ENCODE measurements around the gene OR11A1. TPM values are rescaled to one million over a fixed set of nuclear protein-coding genes. Genes with fewer than 3 reads are reported as not detected.

Gene OR11A1
- polyA plus RNA-seq, 4 donors, result not detected

DNA sequence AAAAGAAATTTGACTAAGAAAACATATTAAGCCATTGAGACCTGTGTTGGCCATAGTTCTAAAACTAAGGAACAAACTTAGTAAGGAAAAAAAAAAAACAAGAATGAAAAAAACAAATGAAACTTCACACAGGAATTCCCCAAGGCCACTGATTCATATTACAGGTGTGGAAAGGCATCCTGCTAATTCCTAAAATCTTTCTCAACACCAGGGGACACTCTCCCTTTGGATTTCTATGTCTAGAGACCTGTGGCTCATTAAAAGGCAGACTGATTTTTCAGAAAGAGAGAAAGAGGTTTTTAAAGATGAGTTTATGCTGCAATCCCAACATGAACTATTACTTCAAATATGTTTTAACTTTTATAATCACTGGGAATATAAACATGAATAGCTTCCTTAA lies 42.3 kb downstream of the OR11A1 start, which contains the start of gene OR12D1:
Gene OR12D1, plus strand, starts transcription at position 341 of the 400 bp plus-strand sequence.
- Histone ChIP-seq H3K36me3 (ENCODE audit: control insufficient read depth in 3 of 3, insufficient read depth in 2 of 3, low read depth in 1 of 3, low read length in 3 of 3) (no peaks in the 10 kb centered on the region), H3K4me3 (ENCODE audit: low read depth in 1 of 3, low read length in 3 of 3) (no peak within 1 kb of the TSS), H3K27me3 (ENCODE audit: control insufficient read depth in 3 of 3, insufficient read depth in 3 of 3, low read length in 3 of 3) (no peaks in the 10 kb centered on the region), H3K9me3 (ENCODE audit: control insufficient read depth in 2 of 2, insufficient read depth in 1 of 2, low read depth in 1 of 2, low read length in 1 of 2) (peaks cover 0 to 1% of the 10 kb centered on the region in 2 donors), H3K27ac (ENCODE audit: low read depth in 1 of 3, low read length in 2 of 3) (no peak within 1 kb of the TSS), H3K4me1 (ENCODE audit: control insufficient read depth in 3 of 3, insufficient read depth in 2 of 3, low read depth in 1 of 3, low read length in 2 of 3) (no peaks in the 10 kb centered on the region)
- FAIRE-seq, result no peak
- DNase-seq, result no peak

DNA sequence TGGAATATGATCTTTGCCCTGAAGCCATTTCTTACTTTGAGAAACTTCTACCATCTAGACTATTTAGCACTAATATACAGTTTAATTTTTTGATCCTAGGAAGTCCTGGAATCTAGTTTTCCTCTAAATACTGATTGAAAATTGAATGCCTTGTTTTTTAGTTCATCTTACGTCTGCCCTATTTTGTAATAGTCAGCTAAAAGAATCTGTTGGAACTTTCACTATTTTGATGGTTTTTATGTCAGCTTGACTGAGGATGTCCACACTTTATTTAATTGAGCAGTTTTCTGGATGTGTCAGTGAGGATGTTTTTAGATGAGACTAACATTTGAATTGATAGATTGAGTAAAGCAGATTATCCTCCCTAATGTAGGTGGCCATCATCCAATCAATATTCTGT lies 53.1 kb downstream of the OR11A1 start:
- 50 to 81% (median 71%) methylated on average over 1 of the region's 1 CpG for WGBS, 3 donors
- Histone ChIP-seq H3K4me3 (ENCODE audit: low read depth in 1 of 3, low read length in 3 of 3) (no peak overlapping the region), H3K27me3 (ENCODE audit: control insufficient read depth in 3 of 3, insufficient read depth in 3 of 3, low read length in 3 of 3) (no peaks in the 10 kb centered on the region), H3K27ac (ENCODE audit: low read depth in 1 of 3, low read length in 2 of 3) (no peak overlapping the region), H3K4me1 (ENCODE audit: control insufficient read depth in 3 of 3, insufficient read depth in 2 of 3, low read depth in 1 of 3, low read length in 2 of 3) (no peaks in the 10 kb centered on the region), H3K9me3 (ENCODE audit: control insufficient read depth in 2 of 2, insufficient read depth in 1 of 2, low read depth in 1 of 2, low read length in 1 of 2) (no peaks in the 10 kb centered on the region), H3K36me3 (ENCODE audit: control insufficient read depth in 3 of 3, insufficient read depth in 2 of 3, low read depth in 1 of 3, low read length in 3 of 3) (no peaks in the 10 kb centered on the region)
- no peak for FAIRE-seq
- DNase-seq, result no peak

DNA sequence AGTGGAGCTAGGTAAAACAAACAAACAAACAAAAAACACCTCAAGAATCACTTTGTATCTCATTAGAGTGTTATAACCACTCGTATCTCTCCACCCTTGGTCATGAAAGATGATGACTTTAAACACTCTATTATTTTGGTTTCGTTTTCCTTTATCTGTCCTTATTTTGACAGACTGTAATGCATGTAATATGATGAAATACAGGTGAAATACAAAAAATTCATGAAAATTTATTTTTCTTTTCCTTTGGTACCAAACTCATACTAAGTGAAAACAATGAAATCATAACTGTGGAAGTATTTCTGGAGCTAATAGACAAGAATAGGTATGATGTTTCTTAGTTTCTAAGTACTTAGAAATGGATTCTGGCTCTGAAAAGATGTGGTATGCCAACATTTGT lies 57.3 kb downstream of the OR11A1 start:
- Histone ChIP-seq H3K27ac (ENCODE audit: low read depth in 1 of 3, low read length in 2 of 3) (no peak overlapping the region), H3K27me3 (ENCODE audit: control insufficient read depth in 3 of 3, insufficient read depth in 3 of 3, low read length in 3 of 3) (no peaks in the 10 kb centered on the region), H3K9me3 (ENCODE audit: control insufficient read depth in 2 of 2, insufficient read depth in 1 of 2, low read depth in 1 of 2, low read length in 1 of 2) (no peaks in the 10 kb centered on the region), H3K4me1 (ENCODE audit: control insufficient read depth in 3 of 3, insufficient read depth in 2 of 3, low read depth in 1 of 3, low read length in 2 of 3) (no peaks in the 10 kb centered on the region), H3K4me3 (ENCODE audit: low read depth in 1 of 3, low read length in 3 of 3) (no peak overlapping the region), H3K36me3 (ENCODE audit: control insufficient read depth in 3 of 3, insufficient read depth in 2 of 3, low read depth in 1 of 3, low read length in 3 of 3) (no peaks in the 10 kb centered on the region)
- FAIRE-seq (no peak), DNase-seq (no peak)
- WGBS, 3 donors, result 42 to 55% (median 54%) methylated on average over 2 of the region's 2 CpGs

DNA sequence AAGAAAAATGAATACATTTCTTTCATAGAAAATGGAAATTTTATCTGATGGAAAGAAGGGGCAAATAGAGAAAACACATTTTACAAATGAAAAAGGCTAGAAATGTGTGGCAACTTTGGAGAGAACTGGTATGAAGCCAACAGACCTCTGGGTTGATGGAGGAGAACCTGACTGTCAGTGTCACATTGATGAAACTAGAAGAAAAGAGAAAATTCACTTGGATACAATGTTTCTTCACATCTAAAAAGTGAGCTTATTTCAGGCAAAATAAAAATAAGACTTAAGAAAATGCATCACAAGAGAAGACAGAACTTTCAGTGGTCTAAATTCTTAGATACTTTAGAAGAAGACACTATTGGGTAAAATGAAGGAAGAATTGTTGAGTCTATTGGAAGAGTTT lies 61.5 kb downstream of the OR11A1 start, which contains the start of gene OR12D2:
Gene OR12D2, plus strand, starts transcription at position 301 of the 400 bp plus-strand sequence. CDS start 1,069 bp downstream, outside the sequence.
- no peak within 1 kb of the TSS for H3K27ac ChIP-seq (ENCODE audit: low read depth in 1 of 3, low read length in 2 of 3)
- DNase-seq (no peak), FAIRE-seq (no peak)
- H3K9me3 ChIP-seq (ENCODE audit: control insufficient read depth in 2 of 2, insufficient read depth in 1 of 2, low read depth in 1 of 2, low read length in 1 of 2), result no peaks in the 10 kb centered on the region
- H3K27me3 ChIP-seq (ENCODE audit: control insufficient read depth in 3 of 3, insufficient read depth in 3 of 3, low read length in 3 of 3), result no peaks in the 10 kb centered on the region
- H3K4me1 ChIP-seq (ENCODE audit: control insufficient read depth in 3 of 3, insufficient read depth in 2 of 3, low read depth in 1 of 3, low read length in 2 of 3), result no peaks in the 10 kb centered on the region
- H3K36me3 ChIP-seq (ENCODE audit: control insufficient read depth in 3 of 3, insufficient read depth in 2 of 3, low read depth in 1 of 3, low read length in 3 of 3), result no peaks in the 10 kb centered on the region
- no peak within 1 kb of the TSS for H3K4me3 ChIP-seq (ENCODE audit: low read depth in 1 of 3, low read length in 3 of 3)

DNA sequence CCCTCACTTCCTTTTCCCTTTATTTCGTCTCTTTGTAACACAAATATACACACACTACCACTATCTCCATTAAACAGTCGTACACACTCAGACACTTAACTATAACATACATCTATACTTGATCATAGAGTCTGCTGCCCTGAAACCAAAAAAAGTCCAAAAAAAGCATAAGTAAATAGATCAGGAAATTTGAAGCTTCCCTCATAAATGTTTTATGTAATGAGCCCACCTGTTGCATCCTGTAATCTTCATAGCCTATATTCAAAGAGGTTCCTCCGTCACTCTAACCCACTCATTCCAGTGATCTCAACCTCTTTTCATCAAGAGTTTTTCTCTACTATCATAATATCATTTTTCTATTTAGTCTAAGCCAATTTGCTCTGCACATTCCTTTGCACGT lies 68.3 kb downstream of the OR11A1 start:
- H3K4me1 ChIP-seq (ENCODE audit: control insufficient read depth in 3 of 3, insufficient read depth in 2 of 3, low read depth in 1 of 3, low read length in 2 of 3), result no peaks in the 10 kb centered on the region
- FAIRE-seq, result no peak
- H3K36me3 ChIP-seq (ENCODE audit: control insufficient read depth in 3 of 3, insufficient read depth in 2 of 3, low read depth in 1 of 3, low read length in 3 of 3), result no peaks in the 10 kb centered on the region
- 47 to 69% (median 57%) methylated on average over 4 of the region's 4 CpGs for WGBS, 3 donors
- no peak overlapping the region for H3K4me3 ChIP-seq (ENCODE audit: low read depth in 1 of 3, low read length in 3 of 3)
- H3K27ac ChIP-seq (ENCODE audit: low read depth in 1 of 3, low read length in 2 of 3), result no peak overlapping the region
- H3K9me3 ChIP-seq (ENCODE audit: control insufficient read depth in 2 of 2, insufficient read depth in 1 of 2, low read depth in 1 of 2, low read length in 1 of 2), result no peaks in the 10 kb centered on the region
- DNase-seq, result no peak
- H3K27me3 ChIP-seq (ENCODE audit: control insufficient read depth in 3 of 3, insufficient read depth in 3 of 3, low read length in 3 of 3), result no peaks in the 10 kb centered on the region

DNA sequence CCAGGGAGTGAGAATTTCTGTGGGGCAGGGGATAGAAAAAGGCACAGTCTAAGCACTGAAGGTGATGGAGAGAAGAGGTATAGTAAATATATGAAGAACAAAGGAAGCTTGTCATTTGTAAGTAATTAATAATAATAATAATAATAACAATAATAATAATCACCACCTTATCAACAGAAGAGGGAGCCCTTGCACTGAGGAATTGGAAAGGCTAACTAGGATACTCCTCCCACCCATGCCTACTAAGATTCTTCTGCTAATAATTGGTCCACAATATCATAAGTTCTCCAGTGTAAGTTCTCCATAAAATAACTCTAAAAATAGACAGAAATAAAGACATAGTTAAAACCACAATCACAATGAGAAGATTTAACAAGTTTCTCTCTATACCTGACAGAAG lies 80.9 kb downstream of the OR11A1 start:
- no peaks in the 10 kb centered on the region for H3K27me3 ChIP-seq (ENCODE audit: control insufficient read depth in 3 of 3, insufficient read depth in 3 of 3, low read length in 3 of 3)
- FAIRE-seq (no peak), DNase-seq (no peak)
- H3K27ac ChIP-seq (ENCODE audit: low read depth in 1 of 3, low read length in 2 of 3), result no peak overlapping the region
- no peaks in the 10 kb centered on the region for H3K36me3 ChIP-seq (ENCODE audit: control insufficient read depth in 3 of 3, insufficient read depth in 2 of 3, low read depth in 1 of 3, low read length in 3 of 3)
- H3K4me3 ChIP-seq (ENCODE audit: low read depth in 1 of 3, low read length in 3 of 3), result no peak overlapping the region
- no peaks in the 10 kb centered on the region for H3K9me3 ChIP-seq (ENCODE audit: control insufficient read depth in 2 of 2, insufficient read depth in 1 of 2, low read depth in 1 of 2, low read length in 1 of 2)
- H3K4me1 ChIP-seq (ENCODE audit: control insufficient read depth in 3 of 3, insufficient read depth in 2 of 3, low read depth in 1 of 3, low read length in 2 of 3), result no peaks in the 10 kb centered on the region

Other genes with a start within 250 kb of the OR11A1 start
- gene OR14J1, start 155.4 kb downstream of the OR11A1 start, polyA plus RNA-seq, result under 1 TPM in 1 of 4 donors, not detected in 3; under 0.01 TPM
- not detected for gene OR5V1, start 88.2 kb downstream of the OR11A1 start, polyA plus RNA-seq
- not detected for gene OR12D3, start 81.8 kb downstream of the OR11A1 start, polyA plus RNA-seq
- not detected for gene OR12D2, start 61.4 kb downstream of the OR11A1 start, polyA plus RNA-seq
- gene OR12D1, start 42.1 kb downstream of the OR11A1 start, polyA plus RNA-seq, result not detected
- gene OR10C1, start 17.8 kb downstream of the OR11A1 start, polyA plus RNA-seq, result not detected
- not detected for gene OR2H1, start 84 bp upstream of the OR11A1 start, polyA plus RNA-seq
- gene MAS1L, start 30.9 kb upstream of the OR11A1 start, polyA plus RNA-seq, result not detected
- 10 to 100 TPM in 2 of 4 donors, 1 to 10 TPM in 1, not detected in 1; 4.6 to 20.0 (median 17.0) TPM for gene UBD, start 102.7 kb upstream of the OR11A1 start, polyA plus RNA-seq
- not detected for gene OR2H2, start 128.1 kb upstream of the OR11A1 start, polyA plus RNA-seq
- 10 to 100 TPM in 2 of 4 donors, 1 to 10 TPM in 1, under 1 TPM in 1; 0.22 to 12.2 (median 7.1) TPM for gene GABBR1, start 176.1 kb upstream of the OR11A1 start, polyA plus RNA-seq
- under 1 TPM in 1 of 4 donors, not detected in 3; 0.07 TPM for gene MOG, start 200.0 kb upstream of the OR11A1 start, polyA plus RNA-seq
- 1 to 10 TPM in 1 of 4 donors, not detected in 3; 1.4 TPM for gene ZFP57, start 224.1 kb upstream of the OR11A1 start, polyA plus RNA-seq

Measured in small intestine (tissue), 7 donors.